GM19351 (cell line): ENCODE results near the gene HIP1.
"Not testable (repeated sequence)": the region's sequence is repeated elsewhere in the genome, so short reads cannot be mapped to it uniquely, and the experiment has no call there.

Source experiments
- ATAC-seq: cut with Tn5 transposase; IDR thresholded peaks from one replicate; pipeline ENCODE4 v1.9.1; 2021; ENCODE audit warnings: mild to moderate bottlenecking, moderate library complexity; ENCODE audit not compliant: unreplicated experiment

Gene HIP1

GRCh38 chr7:75536491-75536890 is 202.2 kb downstream of the HIP1 start:
- ATAC-seq, result no peak

DNA sequence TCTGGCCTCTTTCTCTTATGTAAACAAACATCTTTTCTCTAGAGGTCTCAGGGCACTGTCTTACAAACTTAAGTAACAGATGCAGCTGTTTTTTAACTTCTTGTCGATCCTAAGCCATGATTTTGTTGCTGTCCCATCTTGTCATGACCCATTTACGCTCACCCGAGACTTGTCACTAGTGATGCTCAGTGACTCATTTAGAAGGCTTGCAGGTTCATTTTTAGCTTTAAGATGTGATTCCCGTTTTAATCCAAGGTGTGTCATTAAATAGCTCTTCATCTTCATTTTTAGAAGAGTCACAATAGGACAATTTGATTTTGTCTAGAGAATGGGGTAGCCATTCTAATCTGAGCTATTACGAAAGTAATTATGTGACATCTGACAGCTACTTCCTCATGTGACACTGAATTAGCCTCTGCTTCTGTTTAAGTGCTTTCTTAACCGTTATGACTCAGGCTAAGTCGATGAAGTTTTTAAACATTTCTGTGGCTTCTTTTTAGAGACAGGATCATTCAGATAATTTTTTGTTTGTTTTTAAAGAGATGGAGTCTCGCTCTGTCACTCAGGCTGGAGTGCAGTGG is 203.9 kb downstream of the HIP1 start:
- ATAC-seq, result peak; percentile 88

GRCh38 chr7:75533926-75534325 is 204.8 kb downstream of the HIP1 start:
- no peak for ATAC-seq

GRCh38 chr7:75532639-75533038 is 206.1 kb downstream of the HIP1 start:
- no peak for ATAC-seq

- no peak for ATAC-seq
These were observed 207.4 kb downstream of the HIP1 start for GRCh38 chr7:75531359-75531821.

DNA sequence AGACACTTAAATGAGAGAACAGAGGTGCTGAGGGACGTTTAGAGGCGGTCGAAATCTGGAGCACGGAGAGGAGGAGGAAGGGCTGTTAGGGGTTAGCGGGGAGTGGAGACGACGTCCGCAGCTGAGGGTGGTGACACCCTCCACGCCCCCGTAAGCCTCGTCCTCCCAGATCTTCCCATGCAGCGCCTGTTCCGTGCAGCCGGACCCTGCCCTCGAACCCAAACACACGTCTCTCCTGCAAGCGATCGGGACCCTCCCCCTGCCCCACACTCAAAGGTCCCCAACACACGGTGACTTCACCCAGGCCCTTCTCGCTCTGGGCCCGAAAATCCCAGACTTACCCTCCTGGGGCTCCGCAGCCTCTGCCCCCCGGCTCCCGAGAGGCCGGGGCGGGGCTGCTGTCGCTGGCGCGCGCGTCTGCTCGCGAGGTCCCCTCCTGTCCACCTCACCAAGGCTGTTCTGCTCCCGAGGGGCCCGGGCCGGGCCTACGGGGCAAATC is 211.5 kb downstream of the HIP1 start:
- ATAC-seq, result not testable (repeated sequence)

GRCh38 chr7:75521727-75522126 is 217.0 kb downstream of the HIP1 start:
- not testable (repeated sequence) for ATAC-seq

GRCh38 chr7:75518842-75519241 is 219.9 kb downstream of the HIP1 start:
- not testable (repeated sequence) for ATAC-seq

- not testable (repeated sequence) for ATAC-seq
These were observed 229.7 kb downstream of the HIP1 start for GRCh38 chr7:75509033-75509432.

DNA sequence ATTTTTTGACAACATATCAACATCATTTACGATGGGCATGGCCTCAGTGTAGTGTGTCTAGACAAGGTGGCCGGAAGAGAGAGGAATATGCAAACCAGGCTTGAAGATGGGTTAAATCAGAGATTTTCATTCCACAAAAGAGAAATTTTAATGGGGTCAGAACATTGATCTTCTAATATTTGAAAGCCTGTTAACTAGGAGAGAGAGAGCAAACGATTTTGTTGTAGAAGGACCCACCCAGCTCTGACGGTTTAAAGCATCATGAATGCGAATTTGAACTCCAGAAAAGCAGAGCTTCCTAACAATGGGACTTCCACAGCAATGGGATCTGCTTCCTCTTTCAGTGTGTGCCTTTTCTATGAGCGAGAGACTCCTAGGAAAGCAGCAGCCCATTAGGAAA is 246.7 kb downstream of the HIP1 start, which contains the start of gene SPDYE5:
SPDYE5 (plus strand) TSS at position 301 of the 400 bp plus-strand sequence. CDS start 1,728 bp downstream, outside the sequence.
- not testable (repeated sequence) for ATAC-seq

- ATAC-seq, result peak; percentile 97
These were observed 252.6 kb downstream of the HIP1 start, which contains the start of gene POM121C for GRCh38 chr7:75485979-75486643. TSS of gene POM121C (minus strand) at chr7:75486299. CDS start at chr7:75441496, 44,803 bp downstream.

- ATAC-seq, result not testable (repeated sequence)
These were observed 253.3 kb downstream of the HIP1 start for GRCh38 chr7:75485355-75485978.
